DMS 273 (cell line): ENCODE measurements around the gene LCN9.
"Not testable (repeated sequence)": the region's sequence is repeated elsewhere in the genome, so short reads cannot be mapped to it uniquely, and the experiment has no call there.

Source experiments
- DNase-seq: peaks from one replicate; lab custom pipeline; 2025; ENCODE audit not compliant: unreplicated experiment; lab: John Stamatoyannopoulos, UW

Gene LCN9

GRCh38 chr9:135644631-135645218 lies 18.4 kb upstream of the LCN9 start:
- DNase-seq, result no peak

- DNase-seq, result no peak
Measured at GRCh38 chr9:135647884-135648283, 15.2 kb upstream of the LCN9 start.

GRCh38 chr9:135648494-135649410 lies 14.4 kb upstream of the LCN9 start:
- DNase-seq, result no peak

- DNase-seq, result no peak
Measured at GRCh38 chr9:135649508-135649907, 13.6 kb upstream of the LCN9 start.

- DNase-seq, result no peak
Measured at GRCh38 chr9:135650408-135650807, 12.7 kb upstream of the LCN9 start.

- no peak for DNase-seq
Measured at GRCh38 chr9:135655317-135655716, 7.8 kb upstream of the LCN9 start.

- DNase-seq, result no peak
Measured at GRCh38 chr9:135657416-135657815, 5.7 kb upstream of the LCN9 start.

GRCh38 chr9:135659252-135659651 lies 3.9 kb upstream of the LCN9 start:
- no peak for DNase-seq

- no peak for DNase-seq
Measured at GRCh38 chr9:135660407-135660806, 2.7 kb upstream of the LCN9 start.

- no peak for DNase-seq
Measured at GRCh38 chr9:135661816-135662560, 1.1 kb upstream of the LCN9 start.

- no peak for DNase-seq
Measured at GRCh38 chr9:135663451-135663770, 302 bp downstream of the LCN9 start.

- DNase-seq, result no peak
Measured at GRCh38 chr9:135663857-135664256, 748 bp downstream of the LCN9 start.

GRCh38 chr9:135664266-135664665 lies 1.2 kb downstream of the LCN9 start:
- no peak for DNase-seq

- no peak for DNase-seq
Measured at GRCh38 chr9:135664801-135665794, 2.0 kb downstream of the LCN9 start.

- DNase-seq, result no peak
Measured at GRCh38 chr9:135665795-135666189, 2.7 kb downstream of the LCN9 start.

- DNase-seq, result no peak
Measured at GRCh38 chr9:135666534-135667462, 3.7 kb downstream of the LCN9 start.

- no peak for DNase-seq
Measured at GRCh38 chr9:135667463-135668001, 4.4 kb downstream of the LCN9 start.

- DNase-seq, result not testable (repeated sequence)
Measured at GRCh38 chr9:135669018-135669417, 5.9 kb downstream of the LCN9 start.

- DNase-seq, result no peak
Measured at GRCh38 chr9:135669616-135670285, 6.6 kb downstream of the LCN9 start.
